ENCODE measurements around the gene ISG20L2.

Gene ISG20L2

DNA sequence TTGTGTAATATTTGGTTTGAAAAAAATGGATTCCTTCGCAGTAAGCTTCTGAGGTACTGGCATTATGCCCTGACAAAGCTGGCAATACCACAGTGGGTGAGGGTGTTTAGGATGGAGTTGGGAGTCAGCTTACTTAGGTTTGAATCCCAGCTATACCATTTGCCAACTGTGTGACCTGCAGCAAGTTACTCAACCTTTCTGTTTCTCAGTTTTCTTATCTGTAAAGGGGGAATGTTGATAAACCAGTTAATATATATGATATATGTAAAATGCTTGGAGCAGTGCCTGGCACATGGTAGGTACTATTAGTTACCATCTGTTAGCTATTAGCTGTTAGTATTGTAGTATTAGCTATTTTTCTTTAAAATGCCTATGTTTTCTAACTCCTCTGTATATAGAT lies 27.8 kb upstream of the ISG20L2 start:
- TF ChIP-seq, protein P1, sequence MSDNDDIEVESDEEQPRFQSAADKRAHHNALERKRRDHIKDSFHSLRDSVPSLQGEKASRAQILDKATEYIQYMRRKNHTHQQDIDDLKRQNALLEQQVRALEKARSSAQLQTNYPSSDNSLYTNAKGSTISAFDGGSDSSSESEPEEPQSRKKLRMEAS (IDR thresholded peaks at IDR 0.05), result no peak
- TF ChIP-seq NFIC (IDR thresholded peaks at IDR 0.05) (no peak), RAD21 (IDR thresholded peaks at IDR 0.05; ENCODE audit: low read depth) (no peak), EP300 (IDR thresholded peaks at IDR 0.05; ENCODE audit: borderline replicate concordance) (no peak), REST (IDR thresholded peaks at IDR 0.05; ENCODE audit: low read depth) (no peak), TEAD4 (IDR thresholded peaks at IDR 0.05) (no peak), CEBPB (IDR thresholded peaks at IDR 0.05) (no peak), TCF12 (IDR thresholded peaks at IDR 0.05; ENCODE audit: low read depth) (no peak), ZBTB7A (IDR thresholded peaks at IDR 0.05; ENCODE audit: low read depth) (no peak), TAF1 (IDR thresholded peaks at IDR 0.05; ENCODE audit: low read depth) (no peak), CREB1 (IDR thresholded peaks at IDR 0.05; ENCODE audit: low read depth) (no peak)

GRCh38 chr1:156755527-156755950 lies 27.0 kb upstream of the ISG20L2 start:
- TF ChIP-seq FOXM1 (IDR thresholded peaks at IDR 0.05; ENCODE audit: borderline replicate concordance, low read depth) (no peak), CREB1 (IDR thresholded peaks at IDR 0.05; ENCODE audit: low read depth) (no peak), ZBTB7A (IDR thresholded peaks at IDR 0.05; ENCODE audit: low read depth) (no peak), REST (IDR thresholded peaks at IDR 0.05; ENCODE audit: low read depth) (no peak), TCF12 (IDR thresholded peaks at IDR 0.05; ENCODE audit: low read depth) (no peak), YY1 (IDR thresholded peaks at IDR 0.05; ENCODE audit: low read depth) (no peak), EP300 (IDR thresholded peaks at IDR 0.05; ENCODE audit: borderline replicate concordance) (no peak), RAD21 (IDR thresholded peaks at IDR 0.05; ENCODE audit: low read depth) (no peak), CEBPB (IDR thresholded peaks at IDR 0.05) (no peak), TEAD4 (IDR thresholded peaks at IDR 0.05) (no peak), NFIC (IDR thresholded peaks at IDR 0.05) (no peak), EGR1 (IDR thresholded peaks at IDR 0.05) (no peak), TAF1 (IDR thresholded peaks at IDR 0.05; ENCODE audit: low read depth) (no peak)
- TF ChIP-seq, protein P2, sequence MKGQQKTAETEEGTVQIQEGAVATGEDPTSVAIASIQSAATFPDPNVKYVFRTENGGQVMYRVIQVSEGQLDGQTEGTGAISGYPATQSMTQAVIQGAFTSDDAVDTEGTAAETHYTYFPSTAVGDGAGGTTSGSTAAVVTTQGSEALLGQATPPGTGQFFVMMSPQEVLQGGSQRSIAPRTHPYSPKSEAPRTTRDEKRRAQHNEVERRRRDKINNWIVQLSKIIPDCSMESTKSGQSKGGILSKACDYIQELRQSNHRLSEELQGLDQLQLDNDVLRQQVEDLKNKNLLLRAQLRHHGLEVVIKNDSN (IDR thresholded peaks at IDR 0.05), result no peak
- TF ChIP-seq, protein P1 (IDR thresholded peaks at IDR 0.05), result no peak

DNA sequence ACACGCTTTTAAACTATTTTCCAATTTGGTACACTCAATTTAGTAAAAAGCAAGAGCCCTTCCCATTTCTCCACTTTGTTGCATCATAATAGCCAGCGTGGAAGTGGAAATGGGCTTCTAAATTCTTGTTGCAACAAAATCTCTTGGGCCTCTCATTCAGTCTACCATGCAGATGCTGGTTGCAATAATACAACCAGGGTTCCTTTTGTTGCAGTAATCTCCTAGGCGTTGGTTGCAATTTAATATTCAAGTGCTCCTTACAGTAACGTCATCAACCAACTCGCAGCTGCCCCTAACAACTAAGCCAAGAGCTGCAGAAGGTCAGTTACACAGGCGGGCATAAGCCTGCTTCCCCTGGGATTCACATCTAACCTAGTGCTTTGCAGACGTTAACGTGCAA lies 25.7 kb upstream of the ISG20L2 start:
- TF ChIP-seq, protein P2 (IDR thresholded peaks at IDR 0.05), result no peak
- TF ChIP-seq TAF1 (IDR thresholded peaks at IDR 0.05; ENCODE audit: low read depth), result no peak
- TF ChIP-seq EP300 (IDR thresholded peaks at IDR 0.05; ENCODE audit: borderline replicate concordance), result no peak
- no peak for TF ChIP-seq EGR1 (IDR thresholded peaks at IDR 0.05)
- TF ChIP-seq, protein P1 (IDR thresholded peaks at IDR 0.05), result no peak
- no peak for TF ChIP-seq REST (IDR thresholded peaks at IDR 0.05; ENCODE audit: low read depth)
- TF ChIP-seq CEBPB (IDR thresholded peaks at IDR 0.05), result no peak

- TF ChIP-seq CREB1 (IDR thresholded peaks at IDR 0.05; ENCODE audit: low read depth), result no peak
- TF ChIP-seq TAF1 (IDR thresholded peaks at IDR 0.05; ENCODE audit: low read depth), result no peak
- no peak for TF ChIP-seq REST (IDR thresholded peaks at IDR 0.05; ENCODE audit: low read depth)
- TF ChIP-seq TCF12 (IDR thresholded peaks at IDR 0.05; ENCODE audit: low read depth), result no peak
- TF ChIP-seq, protein P2 (IDR thresholded peaks at IDR 0.05), result no peak
- no peak for TF ChIP-seq RAD21 (IDR thresholded peaks at IDR 0.05; ENCODE audit: low read depth)
- TF ChIP-seq ZBTB7A (IDR thresholded peaks at IDR 0.05; ENCODE audit: low read depth), result no peak
- no peak for TF ChIP-seq EP300 (IDR thresholded peaks at IDR 0.05; ENCODE audit: borderline replicate concordance)
- no peak for TF ChIP-seq TEAD4 (IDR thresholded peaks at IDR 0.05)
- no peak for TF ChIP-seq NFIC (IDR thresholded peaks at IDR 0.05)
- no peak for TF ChIP-seq FOXM1 (IDR thresholded peaks at IDR 0.05; ENCODE audit: borderline replicate concordance, low read depth)
- TF ChIP-seq CEBPB (IDR thresholded peaks at IDR 0.05), result no peak
- TF ChIP-seq, protein P1 (IDR thresholded peaks at IDR 0.05), result no peak
These were observed 24.4 kb upstream of the ISG20L2 start for GRCh38 chr1:156752843-156753482.

All from Ishikawa (cell line).